NB4 (cell line): Measurements from ENCODE around the gene COX4I1.

ENCODE experiments used
- POLR2A ChIP-seq: IDR thresholded peaks from 2 replicates; pipeline ENCODE4 v1.6.1; 2011; ENCODE audit warnings: mild to moderate bottlenecking; ENCODE audit not compliant: insufficient read length; ENCODE audit errors: extremely low read depth
- TF ChIP-seq, protein P1 (sequence below): IDR thresholded peaks from one replicate; pipeline ENCODE4 v1.5.1; 2012; ENCODE audit warnings: low read depth, low read length
- TF ChIP-seq, protein P2 (sequence below): IDR thresholded peaks from 2 replicates; pipeline ENCODE4 v1.6.1; 2011; ENCODE audit warnings: low read depth, low read length

DNA sequence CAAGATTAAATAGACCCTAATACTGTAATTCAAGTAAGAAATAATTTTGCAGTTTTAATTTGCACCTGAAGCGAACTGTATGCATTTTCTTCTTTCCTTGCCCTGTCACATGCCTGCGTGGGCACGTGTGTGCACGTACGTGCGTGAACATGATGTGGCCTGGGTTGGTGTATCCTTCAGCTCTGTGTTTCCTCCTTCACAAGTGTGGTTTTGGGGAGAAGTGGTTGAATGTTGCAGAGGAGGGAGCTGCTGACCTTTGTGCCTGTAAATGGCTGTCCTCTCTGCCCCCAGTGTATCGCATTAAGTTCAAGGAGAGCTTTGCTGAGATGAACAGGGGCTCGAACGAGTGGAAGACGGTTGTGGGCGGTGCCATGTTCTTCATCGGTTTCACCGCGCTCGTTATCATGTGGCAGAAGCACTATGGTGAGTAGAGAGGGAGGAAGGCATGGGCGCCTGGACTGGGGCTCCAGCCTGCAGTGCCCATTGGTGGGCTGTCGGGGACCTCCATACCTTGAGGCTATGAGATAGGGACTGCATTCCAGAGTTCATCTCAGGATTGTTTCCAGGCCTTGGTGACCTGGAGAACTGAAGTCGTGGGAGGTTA, 6.0 kb downstream of the COX4I1 start:
- TF ChIP-seq, protein P1, sequence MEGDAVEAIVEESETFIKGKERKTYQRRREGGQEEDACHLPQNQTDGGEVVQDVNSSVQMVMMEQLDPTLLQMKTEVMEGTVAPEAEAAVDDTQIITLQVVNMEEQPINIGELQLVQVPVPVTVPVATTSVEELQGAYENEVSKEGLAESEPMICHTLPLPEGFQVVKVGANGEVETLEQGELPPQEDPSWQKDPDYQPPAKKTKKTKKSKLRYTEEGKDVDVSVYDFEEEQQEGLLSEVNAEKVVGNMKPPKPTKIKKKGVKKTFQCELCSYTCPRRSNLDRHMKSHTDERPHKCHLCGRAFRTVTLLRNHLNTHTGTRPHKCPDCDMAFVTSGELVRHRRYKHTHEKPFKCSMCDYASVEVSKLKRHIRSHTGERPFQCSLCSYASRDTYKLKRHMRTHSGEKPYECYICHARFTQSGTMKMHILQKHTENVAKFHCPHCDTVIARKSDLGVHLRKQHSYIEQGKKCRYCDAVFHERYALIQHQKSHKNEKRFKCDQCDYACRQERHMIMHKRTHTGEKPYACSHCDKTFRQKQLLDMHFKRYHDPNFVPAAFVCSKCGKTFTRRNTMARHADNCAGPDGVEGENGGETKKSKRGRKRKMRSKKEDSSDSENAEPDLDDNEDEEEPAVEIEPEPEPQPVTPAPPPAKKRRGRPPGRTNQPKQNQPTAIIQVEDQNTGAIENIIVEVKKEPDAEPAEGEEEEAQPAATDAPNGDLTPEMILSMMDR: no peak
- no peak for TF ChIP-seq POLR2A
- TF ChIP-seq, protein P2, sequence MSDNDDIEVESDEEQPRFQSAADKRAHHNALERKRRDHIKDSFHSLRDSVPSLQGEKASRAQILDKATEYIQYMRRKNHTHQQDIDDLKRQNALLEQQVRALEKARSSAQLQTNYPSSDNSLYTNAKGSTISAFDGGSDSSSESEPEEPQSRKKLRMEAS: no peak
